ENCODE measurements around the gene ZNF107. TPM values are rescaled to one million over a fixed set of nuclear protein-coding genes. Genes with fewer than 3 reads are reported as not detected.
"Not testable (repeated sequence)": the region's sequence is repeated elsewhere in the genome, so short reads cannot be mapped to it uniquely, and the experiment has no call there.

Gene ZNF107
- total RNA-seq, 1 experiment from 2014 or later: 13.0 TPM

GRCh38 chr7:64687249-64687648, 21.3 kb downstream of the ZNF107 start:
- Mint-ChIP-seq H3K9me3 (ENCODE audit: unreplicated experiment) (peaks cover 14% of the 10 kb centered on the region), H3K27ac (ENCODE audit: unreplicated experiment) (no peak overlapping the region), H3K4me1 (ENCODE audit: low read depth, unreplicated experiment) (peaks cover 19% of the 10 kb centered on the region), H3K27me3 (ENCODE audit: insufficient read depth, unreplicated experiment) (no peaks in the 10 kb centered on the region), H3K36me3 (ENCODE audit: insufficient read depth, unreplicated experiment) (peaks cover 36% of the 10 kb centered on the region), H3K4me3 (ENCODE audit: unreplicated experiment) (no peak overlapping the region)
- Histone ChIP-seq H3K4me3 (ENCODE audit: low read depth, low read length) (no peak overlapping the region), H3K36me3 (ENCODE audit: control insufficient read depth, insufficient read depth, low read length) (peaks cover 4% of the 10 kb centered on the region), H3K9me3 (peaks cover 4% of the 10 kb centered on the region; the same call in 1 of the 2 replicates), H3K27me3 (replicated peaks; ENCODE audit: control insufficient read depth, insufficient read depth, low read length) (no peaks in the 10 kb centered on the region), H3K4me1 (0 out of 2 replicates have a peak, but pooled peaks cover 5% of the 10 kb centered on the region)
- CTCF ChIA-PET: no interaction called here
- no peak for DNase-seq
- POLR2A ChIA-PET: no interaction called here
- no peak for TF ChIP-seq CTCF (IDR thresholded peaks at IDR 0.05; ENCODE audit: insufficient read depth in 1 of 2, low read depth in 1 of 2, low read length in 1 of 2, severe bottlenecking in 1 of 2, unreplicated experiment in 1 of 2)
- BruUV-seq (replicated peaks): no TSS peak
- intact Hi-C loops (cut with micrococcal nuclease; ENCODE audit: unreplicated experiment): no loop called here

GRCh38 chr7:64688988-64689387, 23.1 kb downstream of the ZNF107 start:
- no peaks in the 10 kb centered on the region for H3K27me3 ChIP-seq (replicated peaks; ENCODE audit: control insufficient read depth, insufficient read depth, low read length)
- peaks cover 19% of the 10 kb centered on the region for H3K4me1 Mint-ChIP-seq (ENCODE audit: low read depth, unreplicated experiment)
- no TSS peak for BruUV-seq (replicated peaks)
- H3K36me3 ChIP-seq (ENCODE audit: control insufficient read depth, insufficient read depth, low read length): peaks cover 3% of the 10 kb centered on the region
- H3K4me3 Mint-ChIP-seq (ENCODE audit: unreplicated experiment): no peak overlapping the region
- H3K27ac Mint-ChIP-seq (ENCODE audit: unreplicated experiment): no peak overlapping the region
- no peak overlapping the region for H3K4me3 ChIP-seq (ENCODE audit: low read depth, low read length)
- 0 out of 2 replicates have a peak, but pooled peaks cover 5% of the 10 kb centered on the region for H3K4me1 ChIP-seq
- no peak for DNase-seq
- ChIA-PET POLR2A (no interaction called here), CTCF (no interaction called here)
- no peaks in the 10 kb centered on the region for H3K27me3 Mint-ChIP-seq (ENCODE audit: insufficient read depth, unreplicated experiment)
- H3K9me3 Mint-ChIP-seq (ENCODE audit: unreplicated experiment): peaks cover 14% of the 10 kb centered on the region
- TF ChIP-seq CTCF (IDR thresholded peaks at IDR 0.05; ENCODE audit: insufficient read depth in 1 of 2, low read depth in 1 of 2, low read length in 1 of 2, severe bottlenecking in 1 of 2, unreplicated experiment in 1 of 2): no peak
- intact Hi-C loops (cut with micrococcal nuclease; ENCODE audit: unreplicated experiment): no loop called here
- peaks cover 42% of the 10 kb centered on the region for H3K36me3 Mint-ChIP-seq (ENCODE audit: insufficient read depth, unreplicated experiment)
- peaks cover 8% of the 10 kb centered on the region for H3K9me3 ChIP-seq

- no peak for DNase-seq
- no peak overlapping the region for H3K27ac Mint-ChIP-seq (ENCODE audit: unreplicated experiment)
- no peak overlapping the region for H3K4me3 Mint-ChIP-seq (ENCODE audit: unreplicated experiment)
- H3K27me3 ChIP-seq (replicated peaks; ENCODE audit: control insufficient read depth, insufficient read depth, low read length): no peaks in the 10 kb centered on the region
- no peak overlapping the region for H3K4me3 ChIP-seq (ENCODE audit: low read depth, low read length)
- H3K36me3 ChIP-seq (ENCODE audit: control insufficient read depth, insufficient read depth, low read length): no peaks in the 10 kb centered on the region
- H3K9me3 ChIP-seq: peaks cover 12% of the 10 kb centered on the region
- H3K4me1 Mint-ChIP-seq (ENCODE audit: low read depth, unreplicated experiment): no peaks in the 10 kb centered on the region
- POLR2A ChIA-PET: no interaction called here
- CTCF ChIA-PET: no interaction called here
- H3K4me1 ChIP-seq: no peaks in the 10 kb centered on the region
- no peaks in the 10 kb centered on the region for H3K9me3 Mint-ChIP-seq (ENCODE audit: unreplicated experiment)
- peaks cover 42% of the 10 kb centered on the region for H3K36me3 Mint-ChIP-seq (ENCODE audit: insufficient read depth, unreplicated experiment)
- intact Hi-C loops (cut with micrococcal nuclease; ENCODE audit: unreplicated experiment): no loop called here
- BruUV-seq (replicated peaks): no TSS peak
- no peak for TF ChIP-seq CTCF (IDR thresholded peaks at IDR 0.05; ENCODE audit: insufficient read depth in 1 of 2, low read depth in 1 of 2, low read length in 1 of 2, severe bottlenecking in 1 of 2, unreplicated experiment in 1 of 2)
- H3K27me3 Mint-ChIP-seq (ENCODE audit: insufficient read depth, unreplicated experiment): no peaks in the 10 kb centered on the region
Observed at GRCh38 chr7:64691831-64692230, 25.9 kb downstream of the ZNF107 start.

- BruUV-seq (replicated peaks); DNase-seq; intact Hi-C loops (cut with micrococcal nuclease; ENCODE audit: unreplicated experiment); H3K4me3 Mint-ChIP-seq (ENCODE audit: unreplicated experiment); H3K4me1 ChIP-seq; H3K4me1 Mint-ChIP-seq (ENCODE audit: low read depth, unreplicated experiment); H3K4me3 ChIP-seq (ENCODE audit: low read depth, low read length); CTCF ChIA-PET; H3K27me3 ChIP-seq (replicated peaks; ENCODE audit: control insufficient read depth, insufficient read depth, low read length); H3K36me3 ChIP-seq (ENCODE audit: control insufficient read depth, insufficient read depth, low read length); POLR2A ChIA-PET; H3K9me3 Mint-ChIP-seq (ENCODE audit: unreplicated experiment); H3K27ac Mint-ChIP-seq (ENCODE audit: unreplicated experiment); H3K27me3 Mint-ChIP-seq (ENCODE audit: insufficient read depth, unreplicated experiment): not testable (repeated sequence)
- H3K36me3 Mint-ChIP-seq (ENCODE audit: insufficient read depth, unreplicated experiment): peaks cover 33% of the 10 kb centered on the region
- H3K9me3 ChIP-seq: peaks cover 18% of the 10 kb centered on the region
Observed at GRCh38 chr7:64697863-64698262, 31.9 kb downstream of the ZNF107 start.

Measured in Caco-2 (cell line).